Left cardiac atrium (tissue), 4 donors: ENCODE data around the gene MYRIP. TPM values are rescaled to one million over a fixed set of nuclear protein-coding genes. Genes with fewer than 3 reads are reported as not detected.

ENCODE experiments used
- ATAC-seq, 2 donors: fragments of 200-7000 bp; cut with Tn5 transposase; one replicate each; pipeline ENCODE4 v1.9.1; 2020; ENCODE audit warnings: mild to moderate bottlenecking in 2 of 2, moderate library complexity in 2 of 2
- DNase-seq: peaks from one replicate; pipeline ENCODE4 v3.0.0-alpha.2; 2020
- intact Hi-C, 2 donors: fragments of 100-400 bp; cut with DNase I; formaldehyde crosslinking; loops; one replicate each; pipeline versions ENCODE4 v1.14.1 to v1.15.1; 2022 to 2023
- total RNA-seq, 2 donors: library from RNA; stranded (reverse); fragmentation: NEBNext Ultra II Directional; extraction: Animal tissue kit (Norgen Biotek cat#: 25700); gene quantifications; one replicate each; pipeline ENCODE4 v1.2.1, GENCODE V29; 2021
- donor health status: DM: no; HTN: yes; CAD: no.
- donor health status: DM: no; HTN: yes; CAD: no; lungs with severe emphysema.
- donor health status: DM: yes; HTN: yes; CAD: no.
- donor health status: Dilated cardiomyopathy.

Gene MYRIP
- total RNA-seq, 2 donors from 2014 or later: 2.3 to 6.8 TPM

DNA sequence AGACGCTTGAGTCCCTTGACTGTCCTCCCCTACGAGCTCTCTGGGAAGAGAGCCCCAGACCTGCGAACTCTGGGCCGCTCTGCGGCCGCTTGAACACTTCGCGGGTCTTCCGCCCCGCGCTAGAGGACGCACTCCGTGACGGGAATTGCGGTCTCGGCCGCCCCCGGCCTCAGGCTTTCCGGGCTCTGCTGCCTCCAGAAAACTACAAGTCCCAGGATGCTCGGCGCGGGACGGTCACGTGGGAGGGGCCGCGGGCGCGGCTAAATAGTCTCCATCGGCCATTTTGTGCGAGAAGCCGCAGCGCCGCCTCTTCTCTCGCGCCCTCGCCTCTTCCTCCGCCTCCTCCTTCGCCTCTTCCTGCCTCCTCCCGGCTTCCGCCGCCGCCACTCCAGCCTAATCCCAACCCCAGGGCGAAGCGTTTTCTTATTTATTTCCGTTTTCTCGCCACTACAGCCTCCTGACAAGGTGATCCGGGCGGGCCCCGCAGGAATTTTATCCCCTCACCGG is 500.1 kb downstream of the MYRIP start, which contains the start of gene EIF1B:
Gene EIF1B (plus strand): TSS at position 290 of the 507 bp plus-strand sequence. CDS start 235 bp downstream, outside the sequence.
- DNase-seq (peak; percentile 98), ATAC-seq (peak; percentile 96 to 98)
- intact Hi-C loops: no loop called here
